K562 (cell line): ENCODE measurements around the gene GOLT1A. TPM values are rescaled to one million over a fixed set of nuclear protein-coding genes. Genes with fewer than 3 reads are reported as not detected.

Experiments used
- ATAC-seq: fragments of 200-7000 bp; cut with Tn5 transposase; 3 replicates; pipeline ENCODE4 v1.9.1; 2020; ENCODE audit warnings: moderate library complexity
- BruUV-seq: library from RNA; stranded (reverse); fragments of 400-500 nt; replicated peaks from 2 replicates; lab custom pipeline; 2021; lab: Mats Ljungman, UMichigan
- CTCF ChIA-PET: fragments of 300-600 bp; formaldehyde crosslinking; extraction: SDS; loops from one replicate; lab custom pipeline; 2021; ENCODE audit warnings: low intra/inter-chr PET ratio; lab: Yijun Ruan, JAX
- POLR2A ChIA-PET: fragments of 300-600, 350-650 bp; sonication (Branson Sonifier 250); formaldehyde crosslinking; extraction: SDS; loops from one replicate; lab custom pipeline; 2021; ENCODE audit warnings: antibody characterized with exemption, inconsistent platforms; lab: Yijun Ruan, JAX
- DNase-seq, 4 experiments: peaks; one replicate each; pipeline versions ENCODE4 v3.0.0 to v3.0.0-alpha.2; 2011 to 2018; ENCODE audit warnings: low spot score in 3 of 4, mixed read lengths in 3 of 4; ENCODE audit errors: extremely low read depth in 1 of 4
- FAIRE-seq: peaks from 2 replicates; lab custom pipeline; 2011; peaks lifted over from hg19 to GRCh38; lab: Jason Lieb, UNC
- H2AFZ ChIP-seq: 2 replicates; pipeline ENCODE4 v1.6.0; 2011; ENCODE audit warnings: low read depth, low read length, control low read depth, inconsistent platforms
- H3K27ac ChIP-seq: fragments of 200-600 bp; 3 replicates; pipeline ENCODE4 v1.8.0; 2011; ENCODE audit warnings: low read depth, mild to moderate bottlenecking, control low read depth, inconsistent platforms, low read length, moderate library complexity, mixed read lengths; ENCODE audit errors: extremely low read depth
- H3K27me3 ChIP-seq, 2 experiments: fragments of 300-600 bp in 1 of 2; 2 replicates in 1 of 2; 3 replicates in 1 of 2; pipeline versions ENCODE4 v1.6.0 to v1.8.0; 2011; ENCODE audit warnings: inconsistent platforms in 2 of 2, low read length in 2 of 2, mild to moderate bottlenecking in 1 of 2, mixed read lengths in 1 of 2, moderate library complexity in 1 of 2; ENCODE audit not compliant: control insufficient read depth in 2 of 2, insufficient read depth in 2 of 2
- H3K36me3 ChIP-seq: fragments of 300-600 bp; 3 replicates; pipeline ENCODE4 v1.8.0; 2011; ENCODE audit warnings: mild to moderate bottlenecking, low read length, inconsistent platforms; ENCODE audit not compliant: control insufficient read depth, insufficient read depth
- H3K4me1 ChIP-seq, 2 experiments: fragments of 200-600 bp in 1 of 2; replicated peaks in 1 of 2; 2 replicates in 1 of 2; 3 replicates in 1 of 2; pipeline versions ENCODE4 v1.5.1 to v1.8.0; 2011; ENCODE audit warnings: inconsistent platforms in 2 of 2, low read length in 2 of 2, mild to moderate bottlenecking in 1 of 2, mixed read lengths in 1 of 2, moderate library complexity in 1 of 2; ENCODE audit not compliant: control insufficient read depth in 2 of 2, insufficient read depth in 2 of 2
- H3K4me2 ChIP-seq: 2 replicates; pipeline ENCODE4 v1.6.1; 2011; ENCODE audit warnings: low read length, control low read depth, inconsistent platforms, mixed read lengths; ENCODE audit not compliant: insufficient read depth
- H3K4me3 ChIP-seq: fragments of 200-600 bp; sonication (generic), shearing (Covaris generic); 2 replicates; pipeline ENCODE4 v1.5.1; 2016; ENCODE audit warnings: control low read depth, inconsistent platforms
- H3K79me2 ChIP-seq: fragments of 200-600 bp; 3 replicates; pipeline ENCODE4 v1.8.0; 2011; ENCODE audit warnings: low read length, inconsistent platforms; ENCODE audit not compliant: control insufficient read depth, insufficient read depth
- H3K9ac ChIP-seq, 2 experiments: 2 replicates each; pipeline versions ENCODE4 v1.6.0 to v1.6.1; 2011; ENCODE audit warnings: low read depth in 2 of 2, low read length in 2 of 2, control low read depth in 1 of 2, inconsistent platforms in 1 of 2, mild to moderate bottlenecking in 1 of 2, mixed read lengths in 1 of 2; ENCODE audit not compliant: insufficient read depth in 1 of 2
- H3K9me1 ChIP-seq: one replicate; pipeline ENCODE4 v1.6.0; 2011; ENCODE audit warnings: inconsistent platforms, mild to moderate bottlenecking, low read length, moderate library complexity; ENCODE audit not compliant: control insufficient read depth, insufficient read depth
- H3K9me3 ChIP-seq: replicated peaks from 2 replicates; pipeline ENCODE4 v1.5.1; 2011; ENCODE audit warnings: low read depth, low read length, inconsistent platforms; ENCODE audit not compliant: control insufficient read depth, insufficient read depth
- H4K20me1 ChIP-seq: replicated peaks from 2 replicates; pipeline ENCODE4 v1.6.1; 2011; ENCODE audit warnings: low read length, inconsistent platforms, mixed read lengths; ENCODE audit not compliant: control insufficient read depth, insufficient read depth
- HNRNPL ChIP-seq: fragments of 200-400 bp; formaldehyde crosslinking; IDR thresholded peaks from 2 replicates; pipeline ENCODE4 v1.6.1; 2017; ENCODE audit warnings: low read depth, mild to moderate bottlenecking, low read length
- NFRKB ChIP-seq: fragments of 450-650 bp; IDR thresholded peaks from 2 replicates; pipeline ENCODE4 v1.6.1; 2016; ENCODE audit warnings: low read depth
- RBM17 ChIP-seq: fragments of 200-400 bp; formaldehyde crosslinking; IDR thresholded peaks from 2 replicates; pipeline ENCODE4 v1.6.1; 2017; ENCODE audit warnings: low read depth, mild to moderate bottlenecking, low read length, borderline replicate concordance
- ZNF146 ChIP-seq: IDR thresholded peaks from one replicate; pipeline ENCODE4 v1.6.1; 2018; ENCODE audit warnings: missing compliant biosample characterization; ENCODE audit not compliant: unreplicated experiment
- ZNF384 ChIP-seq: IDR thresholded peaks from 2 replicates; pipeline ENCODE4 v1.6.1; 2012; ENCODE audit warnings: low read depth, low read length, improper control_type of control experiment
- WGBS: fragments of 100-300 bp; shearing (Covaris generic); methylation state at CpG from one replicate; pipeline ENCODE4 v1.1.6; 2016; ENCODE audit warnings: low coverage, mixed read lengths; ENCODE audit not compliant: insufficient coverage; ENCODE audit errors: missing lambda C conversion rate; 5-methylcytosine and 5-hydroxymethylcytosine counted together
- in situ Hi-C: fragments of 300-500 bp; cut with MboI; formaldehyde crosslinking; loops from 4 replicates; pipeline ENCODE4 v1.15.0; 2018; ENCODE audit warnings: inconsistent platforms, mixed read lengths
- intact Hi-C: fragments of 100-400 bp; cut with micrococcal nuclease; formaldehyde crosslinking; loops from 2 replicates; pipeline ENCODE4 v1.14.2; 2022
- polyA plus RNA-seq, 8 experiments: library from polyadenylated mRNA; depleted of rRNA in 4 of 8; stranded (reverse) in 5 of 8; unstranded in 3 of 8; fragments of >200 nt; fragmentation: Nextera tagmentation in 2 of 8; fragmentation: Illumina TruSeq in 1 of 8; extraction: Ambion mirVana in 2 of 8; extraction: Trizol in 1 of 8; gene quantifications; 2 replicates each; pipeline versions ENCODE4 v1.2.1 to v1.2.3, GENCODE V29; 2011 to 2014; ENCODE audit warnings: inconsistent platforms in 1 of 8, missing spikeins in 1 of 8
- total RNA-seq, 7 experiments: library from RNA; depleted of rRNA in 6 of 7; stranded (reverse); fragments of >200 nt in 6 of 7; fragmentation: Illumina TruSeq in 2 of 7; extraction: Trizol in 2 of 7; gene quantifications; 2 replicates each; pipeline versions ENCODE4 v1.2.1 to v1.2.3, GENCODE V29; 2011 to 2021; ENCODE audit warnings: low replicate concordance in 1 of 7
- TF ChIP-seq, protein P1 (sequence below), 2 experiments: fragments of 450-650 bp; conservative IDR thresholded peaks; 2 replicates each; pipeline ENCODE4 v1.6.1; 2017; ENCODE audit warnings: mild to moderate bottlenecking in 2 of 2, moderate library complexity in 2 of 2
- TF ChIP-seq, protein P2 (sequence below): fragments of 250-450 bp; sonication (Bioruptor Pico); IDR thresholded peaks from 2 replicates; pipeline ENCODE4 v1.8.0; 2022; ENCODE audit warnings: moderate library complexity, mild to moderate bottlenecking, inconsistent platforms
- TF ChIP-seq, protein P3 (sequence below): fragments of 200-800 bp; sonication (Bioruptor generic); IDR thresholded peaks from 2 replicates; pipeline ENCODE4 v1.6.1; 2017; ENCODE audit warnings: missing genetic modification characterization, missing compliant biosample characterization

GOLT1A gene
- total and polyA plus RNA-seq, 9 of the 15 experiments (the other 6 are each of a cell fraction or from before 2014, with no cell fraction given): not detected

DNA sequence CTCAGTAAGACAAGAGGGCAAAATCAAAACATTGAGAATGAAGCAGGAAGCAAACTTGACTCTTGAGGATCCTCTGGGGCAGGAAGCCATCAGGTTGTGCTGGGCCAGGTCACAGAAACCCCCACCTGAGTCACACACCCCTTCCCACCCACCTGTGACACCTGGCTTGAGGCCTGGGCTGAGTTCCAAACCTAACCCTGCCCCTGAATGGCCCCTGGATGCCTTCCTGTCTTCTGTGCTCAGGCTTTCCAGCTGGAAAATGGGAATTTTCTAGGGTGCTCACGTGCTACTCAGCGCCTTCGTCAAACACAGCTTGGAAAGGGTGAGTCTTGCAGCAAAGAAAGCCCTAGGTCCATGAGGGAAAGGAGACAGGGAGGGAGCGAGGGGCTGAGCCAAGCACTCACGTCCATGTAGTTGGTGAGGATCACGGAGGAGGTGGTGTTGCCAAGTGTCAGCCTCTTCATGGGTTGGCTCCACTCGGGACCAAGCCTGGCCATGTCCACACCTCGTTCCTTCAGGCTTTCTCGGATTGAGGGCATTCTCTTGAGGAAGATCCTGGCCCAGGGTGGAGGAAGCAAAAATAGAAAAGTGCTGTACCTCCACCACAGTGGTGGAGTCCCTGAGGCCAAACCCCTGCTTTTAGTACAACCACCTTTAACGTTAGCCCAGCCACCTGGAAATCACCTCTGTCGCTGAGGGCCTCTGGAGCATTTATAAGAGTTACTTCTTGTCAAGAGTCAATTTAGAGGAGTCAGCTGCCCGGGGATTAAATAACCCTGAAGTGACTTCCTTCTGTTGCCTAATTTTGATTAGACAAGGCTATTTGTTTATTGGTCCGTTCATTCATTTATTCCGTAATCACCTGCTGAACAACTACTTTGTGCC is 51.9 kb downstream of the GOLT1A start:
- Histone ChIP-seq H3K4me3 (no peak overlapping the region), H3K4me1 (no peaks in the 10 kb centered on the region), H3K4me2 (no peak overlapping the region), H3K27ac (no peak overlapping the region), H3K9me1 (no peaks in the 10 kb centered on the region), H2AFZ (no peak overlapping the region), H4K20me1 (peaks cover 2% of the 10 kb centered on the region), H3K36me3 (no peaks in the 10 kb centered on the region)
- WGBS: 20% methylated on average over 14 of the region's 14 CpGs
- CTCF ChIA-PET: interaction anchor here (0.7 to 5.0 kb wide), 8 partner anchors 14 to 646 kb away, joined by 3 to 44 read pairs (median 8); no protein-coding TSS in a partner anchor
- DNase-seq (no peak), ATAC-seq (no peak)
- no TSS peak for BruUV-seq
- in situ Hi-C loops: no loop called here
- TF ChIP-seq NFRKB: no peak
- TF ChIP-seq, protein P1, sequence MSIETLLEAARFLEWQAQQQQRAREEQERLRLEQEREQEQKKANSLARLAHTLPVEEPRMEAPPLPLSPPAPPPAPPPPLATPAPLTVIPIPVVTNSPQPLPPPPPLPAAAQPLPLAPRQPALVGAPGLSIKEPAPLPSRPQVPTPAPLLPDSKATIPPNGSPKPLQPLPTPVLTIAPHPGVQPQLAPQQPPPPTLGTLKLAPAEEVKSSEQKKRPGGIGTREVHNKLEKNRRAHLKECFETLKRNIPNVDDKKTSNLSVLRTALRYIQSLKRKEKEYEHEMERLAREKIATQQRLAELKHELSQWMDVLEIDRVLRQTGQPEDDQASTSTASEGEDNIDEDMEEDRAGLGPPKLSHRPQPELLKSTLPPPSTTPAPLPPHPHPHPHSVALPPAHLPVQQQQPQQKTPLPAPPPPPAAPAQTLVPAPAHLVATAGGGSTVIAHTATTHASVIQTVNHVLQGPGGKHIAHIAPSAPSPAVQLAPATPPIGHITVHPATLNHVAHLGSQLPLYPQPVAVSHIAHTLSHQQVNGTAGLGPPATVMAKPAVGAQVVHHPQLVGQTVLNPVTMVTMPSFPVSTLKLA (conservative IDR thresholded peaks at IDR 0.05): no peak
- TF ChIP-seq RBM17: no peak
- no peak for TF ChIP-seq ZNF384
- TF ChIP-seq, protein P2, sequence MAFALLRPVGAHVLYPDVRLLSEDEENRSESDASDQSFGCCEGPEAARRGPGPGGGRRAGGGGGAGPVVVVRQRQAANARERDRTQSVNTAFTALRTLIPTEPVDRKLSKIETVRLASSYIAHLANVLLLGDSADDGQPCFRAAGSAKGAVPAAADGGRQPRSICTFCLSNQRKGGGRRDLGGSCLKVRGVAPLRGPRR (CRISPR knock-in tag): no peak
- no peak for TF ChIP-seq ZNF146 (CRISPR knock-in tag)
- no peak for TF ChIP-seq HNRNPL
- TF ChIP-seq, protein P3, sequence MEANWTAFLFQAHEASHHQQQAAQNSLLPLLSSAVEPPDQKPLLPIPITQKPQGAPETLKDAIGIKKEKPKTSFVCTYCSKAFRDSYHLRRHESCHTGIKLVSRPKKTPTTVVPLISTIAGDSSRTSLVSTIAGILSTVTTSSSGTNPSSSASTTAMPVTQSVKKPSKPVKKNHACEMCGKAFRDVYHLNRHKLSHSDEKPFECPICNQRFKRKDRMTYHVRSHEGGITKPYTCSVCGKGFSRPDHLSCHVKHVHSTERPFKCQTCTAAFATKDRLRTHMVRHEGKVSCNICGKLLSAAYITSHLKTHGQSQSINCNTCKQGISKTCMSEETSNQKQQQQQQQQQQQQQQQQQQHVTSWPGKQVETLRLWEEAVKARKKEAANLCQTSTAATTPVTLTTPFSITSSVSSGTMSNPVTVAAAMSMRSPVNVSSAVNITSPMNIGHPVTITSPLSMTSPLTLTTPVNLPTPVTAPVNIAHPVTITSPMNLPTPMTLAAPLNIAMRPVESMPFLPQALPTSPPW: no peak
- TF ChIP-seq, all 486 proteins: peak for 0
- POLR2A ChIA-PET: interaction anchor here (0.5 kb wide), 1 partner anchor 873 kb away, joined by 3 read pairs; no protein-coding TSS in a partner anchor
- H3K9ac ChIP-seq: no peak overlapping the region
- peaks cover 3 to 49% of the 10 kb centered on the region in 2 experiments; a peak in 4 of 5 replicates for H3K27me3 ChIP-seq
- no peaks in the 10 kb centered on the region for H3K9me3 ChIP-seq
- no peak for FAIRE-seq
- intact Hi-C loops: loop anchor here (1.0 to 5.0 kb wide), 4 partner anchors 45 to 645 kb away; no protein-coding TSS in a partner anchor
- H3K79me2 ChIP-seq: no peaks in the 10 kb centered on the region
